GM12878 (cell line): ENCODE results near the gene TCF4. TPM values are rescaled to one million over a fixed set of nuclear protein-coding genes. Genes with fewer than 3 reads are reported as not detected.
A peak's percentile ranks its signal among the peaks of the same experiment; 100 is the strongest.

Experiments
- ATAC-seq: fragments of 200-7000 bp; cut with Tn5 transposase; 3 replicates; pipeline ENCODE4 v1.9.1; 2020; ENCODE audit warnings: mild to moderate bottlenecking, moderate library complexity
- BruUV-seq: library from RNA; stranded (reverse); fragments of 400-500 nt; replicated peaks from 2 replicates; lab custom pipeline; 2021; lab: Mats Ljungman, UMichigan
- CTCF ChIA-PET: fragments of 300-600 bp; sonication (Branson Sonifier 250); formaldehyde crosslinking; extraction: SDS; loops from one replicate; lab custom pipeline; 2021; ENCODE audit warnings: inconsistent platforms; lab: Yijun Ruan, JAX
- POLR2A ChIA-PET: fragments of 350-600 bp; formaldehyde crosslinking; extraction: SDS; loops from one replicate; lab custom pipeline; 2021; ENCODE audit warnings: inconsistent platforms; lab: Charles Lee
- RAD21 ChIA-PET: fragments of 300-600 bp; sonication (Branson Sonifier 250); formaldehyde crosslinking; loops from one replicate; lab custom pipeline; 2023; ENCODE audit warnings: antibody characterized with exemption; ENCODE audit not compliant: unreplicated experiment; lab: Charles Lee
- SMC1A ChIA-PET: fragments of 300-600 bp; sonication (Branson Sonifier 250); formaldehyde crosslinking; loops from one replicate; lab custom pipeline; 2023; ENCODE audit not compliant: unreplicated experiment, uncharacterized antibody; lab: Charles Lee
- DNase-seq: peaks from one replicate; pipeline ENCODE4 v3.0.0-alpha.2; 2011; ENCODE audit warnings: low read depth, low spot score
- FAIRE-seq: peaks from 3 replicates; lab custom pipeline; 2011; peaks lifted over from hg19 to GRCh38; lab: Jason Lieb, UNC
- H2AFZ ChIP-seq: 2 replicates; pipeline ENCODE4 v1.6.0; 2011; ENCODE audit warnings: low read depth, low read length, control low read depth; ENCODE audit not compliant: control insufficient read depth
- H3K27ac ChIP-seq: 2 replicates; pipeline ENCODE4 v1.5.1; 2011; ENCODE audit warnings: control low read depth; ENCODE audit not compliant: control insufficient read depth, insufficient read depth
- H3K27me3 ChIP-seq, 2 experiments: replicated peaks in 1 of 2; 2 replicates each; pipeline versions ENCODE4 v1.6.0 to v1.6.1; 2011; ENCODE audit warnings: low read length in 1 of 2; ENCODE audit not compliant: control insufficient read depth in 2 of 2, insufficient read depth in 2 of 2
- H3K36me3 ChIP-seq, 2 experiments: 2 replicates each; pipeline ENCODE4 v1.5.1; 2011; ENCODE audit warnings: low read length in 1 of 2; ENCODE audit not compliant: control insufficient read depth in 2 of 2, insufficient read depth in 2 of 2
- H3K4me1 ChIP-seq: 2 replicates; pipeline ENCODE4 v1.6.1; 2011; ENCODE audit warnings: mild to moderate bottlenecking, low read length, moderate library complexity, mixed read lengths; ENCODE audit not compliant: control insufficient read depth, insufficient read depth
- H3K4me2 ChIP-seq: 2 replicates; pipeline ENCODE4 v1.6.0; 2011; ENCODE audit warnings: control low read depth; ENCODE audit not compliant: control insufficient read depth, insufficient read depth
- H3K4me3 ChIP-seq: fragments of 200-600 bp; sonication (generic); 2 replicates; pipeline ENCODE4 v1.5.1; 2016
- H3K79me2 ChIP-seq: 2 replicates; pipeline ENCODE4 v1.6.0; 2011; ENCODE audit warnings: low read length; ENCODE audit not compliant: control insufficient read depth, insufficient read depth
- H3K9ac ChIP-seq: 2 replicates; pipeline ENCODE4 v1.8.0; 2011; ENCODE audit warnings: low read length, control low read depth, mixed read lengths; ENCODE audit not compliant: control insufficient read depth, insufficient read depth
- H3K9me3 ChIP-seq: replicated peaks from 3 replicates; pipeline ENCODE4 v1.5.1; 2011; ENCODE audit warnings: mild to moderate bottlenecking, low read length; ENCODE audit not compliant: control insufficient read depth, insufficient read depth
- H4K20me1 ChIP-seq: 2 replicates; pipeline ENCODE4 v1.6.0; 2011; ENCODE audit not compliant: control insufficient read depth, insufficient read depth
- HDAC2 ChIP-seq: fragments of 200-600 bp; sonication (generic); IDR thresholded peaks from 2 replicates; pipeline ENCODE4 v1.6.1; 2017
- HSF1 ChIP-seq: fragments of 150-350 bp; IDR thresholded peaks from 2 replicates; pipeline ENCODE4 v1.6.1; 2014; ENCODE audit warnings: mild to moderate bottlenecking, low read depth, low read length
- MYB ChIP-seq: fragments of 150-350 bp; IDR thresholded peaks from 2 replicates; pipeline ENCODE4 v1.6.1; 2014; ENCODE audit warnings: mild to moderate bottlenecking, low read depth, low read length, borderline replicate concordance
- NFYB ChIP-seq: IDR thresholded peaks from 2 replicates; pipeline ENCODE4 v1.6.1; 2011; ENCODE audit warnings: low read depth, mild to moderate bottlenecking, low read length, improper control_type of control experiment, moderate library complexity; ENCODE audit not compliant: insufficient read depth
- PKNOX1 ChIP-seq: fragments of 450-650 bp; IDR thresholded peaks from 2 replicates; pipeline ENCODE4 v1.6.1; 2016; ENCODE audit warnings: mild to moderate bottlenecking
- SP1 ChIP-seq: IDR thresholded peaks from one replicate; pipeline ENCODE4 v1.6.1; 2011; ENCODE audit warnings: low read depth, low read length
- SUZ12 ChIP-seq: fragments of 200-600 bp; sonication (generic); IDR thresholded peaks from one replicate; pipeline ENCODE4 v1.6.1; 2018; ENCODE audit warnings: antibody characterized with exemption, mild to moderate bottlenecking; ENCODE audit not compliant: unreplicated experiment
- WGBS: methylation state at CpG from one replicate; pipeline ENCODE4 v1.1.6; 2016; ENCODE audit warnings: low lambda C conversion rate; ENCODE audit not compliant: insufficient replicate concordance, insufficient coverage; ENCODE audit errors: missing lambda C conversion rate; 5-methylcytosine and 5-hydroxymethylcytosine counted together
- in situ Hi-C: fragments of 300-500 bp; cut with MboI; formaldehyde crosslinking; loops from 9 replicates; pipeline ENCODE4 v1.14.3; 2018; ENCODE audit warnings: mixed read lengths
- intact Hi-C: fragments of 100-400 bp; cut with micrococcal nuclease; formaldehyde crosslinking; loops from one replicate; pipeline ENCODE4 v1.14.2; 2022; ENCODE audit not compliant: unreplicated experiment
- polyA plus RNA-seq, 11 experiments: library from polyadenylated mRNA; depleted of rRNA in 4 of 11; unstranded in 6 of 11; stranded (reverse) in 5 of 11; fragments of >200 nt; fragmentation: Nextera tagmentation in 4 of 11; fragmentation: Illumina TruSeq in 1 of 11; extraction: Ambion mirVana in 4 of 11; extraction: Trizol in 1 of 11; gene quantifications; 1 replicate in 1 of 11; 2 replicates in 10 of 11; pipeline versions ENCODE4 v1.2.1 to v1.2.3, GENCODE V29; 2011 to 2016; ENCODE audit warnings: inconsistent platforms in 2 of 11, missing spikeins in 2 of 11, low read depth in 1 of 11
- total RNA-seq, 4 experiments: library from RNA; depleted of rRNA in 3 of 4; stranded (reverse); fragments of >200 nt in 3 of 4; fragmentation: Illumina TruSeq in 1 of 4; extraction: Trizol in 1 of 4; gene quantifications; 2 replicates each; pipeline versions ENCODE4 v1.2.1 to v1.2.3, GENCODE V29; 2013 to 2021

Gene TCF4
- total and polyA plus RNA-seq, 10 of the 15 experiments (the other 5 are each of a cell fraction or from before 2014, with no cell fraction given), result 15.2 to 94.0 (median 31.5) TPM

GRCh38 chr18:55607773-55608172, 19.8 kb upstream of the TCF4 start:
- CTCF ChIA-PET, result no interaction called here

GRCh38 chr18:55605733-55606338, 17.8 kb upstream of the TCF4 start:
- POLR2A ChIA-PET, result no interaction called here
- CTCF ChIA-PET, result interaction anchor here (0.8 kb wide), 1 partner anchor 179 kb away, joined by 3 read pairs; no protein-coding TSS in a partner anchor
- no peak for ATAC-seq
- SMC1A ChIA-PET, result interaction anchor here (0.8 kb wide), 1 partner anchor 10 kb away, joined by 3 read pairs; no protein-coding TSS in a partner anchor
- Histone ChIP-seq H4K20me1 (no peaks in the 10 kb centered on the region), H3K9ac (no peak overlapping the region), H3K4me2 (no peak overlapping the region), H3K36me3 (no peaks in the 10 kb centered on the region), H3K27me3 (no peaks in the 10 kb centered on the region; a peak in 1 of 4 replicates), H3K4me1 (no peaks in the 10 kb centered on the region), H3K27ac (no peak overlapping the region), H2AFZ (no peak overlapping the region), H3K4me3 (no peak overlapping the region), H3K9me3 (no peaks in the 10 kb centered on the region)
- intact Hi-C loops, result no loop called here
- BruUV-seq, result no TSS peak
- peak; percentile 1 for DNase-seq
- FAIRE-seq, result no peak
- 2% methylated on average over 7 of the region's 7 CpGs for WGBS
- RAD21 ChIA-PET, result no interaction called here
- in situ Hi-C loops, result no loop called here
- TF ChIP-seq PKNOX1 (peak; percentile 69), NFYB (no peak)
- TF ChIP-seq, all 136 proteins: peak for 1
- H3K79me2 ChIP-seq, result no peaks in the 10 kb centered on the region

More at GRCh38 chr18:55607773-55608172, 19.8 kb upstream of the TCF4 start:
- H3K27ac ChIP-seq, result no peak overlapping the region
- no peak overlapping the region for H3K9ac ChIP-seq
- H4K20me1 ChIP-seq, result no peaks in the 10 kb centered on the region
- SMC1A ChIA-PET, result no interaction called here
- TF ChIP-seq SUZ12, result no peak
- no peak for TF ChIP-seq SP1
- no peak for TF ChIP-seq HSF1
- TF ChIP-seq HDAC2, result no peak
- no peak for TF ChIP-seq MYB
- TF ChIP-seq, all 136 proteins: peak for 0
- Histone ChIP-seq H3K4me3 (no peak overlapping the region), H3K4me2 (no peak overlapping the region), H3K4me1 (no peaks in the 10 kb centered on the region), H3K9me3 (no peaks in the 10 kb centered on the region), H3K36me3 (no peaks in the 10 kb centered on the region), H2AFZ (no peak overlapping the region), H3K27me3 (no peaks in the 10 kb centered on the region; a peak in 1 of 4 replicates), H3K79me2 (no peaks in the 10 kb centered on the region)
- FAIRE-seq, result no peak
- intact Hi-C loops, result no loop called here
- in situ Hi-C loops, result no loop called here
- DNase-seq, result no peak
- BruUV-seq, result no TSS peak
- 66% methylated on average over 2 of the region's 2 CpGs for WGBS
- POLR2A ChIA-PET, result no interaction called here
- no peak for ATAC-seq
- RAD21 ChIA-PET, result no interaction called here
